ENCODE data around the gene SLC32A1.

Gene SLC32A1

DNA sequence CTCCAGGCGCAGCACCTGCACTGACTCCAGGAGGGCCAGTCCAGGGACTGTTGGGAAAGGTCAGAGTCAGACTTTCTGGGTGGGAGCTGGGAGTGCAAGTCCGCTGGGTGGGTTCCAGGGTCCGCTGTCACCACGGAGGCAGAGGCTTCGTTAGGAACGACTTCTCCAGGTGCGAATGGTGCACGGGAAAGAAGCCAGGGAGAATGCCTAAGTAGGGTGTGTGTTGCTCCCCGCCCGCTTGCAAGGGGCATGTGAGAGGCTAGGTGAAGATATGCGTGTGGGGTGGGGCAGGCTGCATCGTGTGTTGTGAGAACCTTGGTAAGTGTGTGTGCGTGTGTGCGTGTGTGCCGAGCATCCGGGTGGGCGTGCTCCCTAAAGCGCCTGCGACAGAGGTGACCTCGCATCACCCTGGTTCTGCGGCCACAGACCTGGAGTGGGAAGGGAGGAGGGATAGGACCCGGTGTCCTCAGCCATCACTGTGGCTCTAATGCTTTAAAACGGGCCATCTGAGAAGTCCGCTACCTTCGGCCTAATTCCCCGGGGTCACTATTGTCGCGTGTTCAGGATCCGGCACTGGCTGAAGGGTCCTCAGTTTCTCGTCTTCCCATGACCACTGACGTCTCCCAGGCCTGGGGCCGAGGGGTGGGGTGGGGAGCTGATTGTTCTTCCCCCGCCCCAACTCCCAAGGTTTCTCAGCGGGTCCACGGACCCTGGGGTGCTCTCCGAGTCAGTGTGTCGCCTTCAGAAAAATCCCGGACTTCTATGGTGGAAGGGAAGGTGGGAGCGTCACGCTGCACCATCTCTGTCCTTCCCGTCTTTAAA, 6.1 kb downstream of the SLC32A1 start:
- Histone ChIP-seq H3K27me3 (peaks cover 61% of the 10 kb centered on the region), H4K20me1 (peaks cover 52% of the 10 kb centered on the region), H3K36me3 (no peaks in the 10 kb centered on the region), H3K27ac (no peak overlapping the region), H3K4me1 (peaks cover 60% of the 10 kb centered on the region), H3K9me3 (peaks cover 12% of the 10 kb centered on the region), H3K4me3 (peak overlapping the region; percentile 65), H3K9ac (no peak overlapping the region), H3K4me2 (peak overlapping the region; percentile 97)
- no peak for TF ChIP-seq Cebpa-rat (IDR thresholded peaks at IDR 0.05)

DNA sequence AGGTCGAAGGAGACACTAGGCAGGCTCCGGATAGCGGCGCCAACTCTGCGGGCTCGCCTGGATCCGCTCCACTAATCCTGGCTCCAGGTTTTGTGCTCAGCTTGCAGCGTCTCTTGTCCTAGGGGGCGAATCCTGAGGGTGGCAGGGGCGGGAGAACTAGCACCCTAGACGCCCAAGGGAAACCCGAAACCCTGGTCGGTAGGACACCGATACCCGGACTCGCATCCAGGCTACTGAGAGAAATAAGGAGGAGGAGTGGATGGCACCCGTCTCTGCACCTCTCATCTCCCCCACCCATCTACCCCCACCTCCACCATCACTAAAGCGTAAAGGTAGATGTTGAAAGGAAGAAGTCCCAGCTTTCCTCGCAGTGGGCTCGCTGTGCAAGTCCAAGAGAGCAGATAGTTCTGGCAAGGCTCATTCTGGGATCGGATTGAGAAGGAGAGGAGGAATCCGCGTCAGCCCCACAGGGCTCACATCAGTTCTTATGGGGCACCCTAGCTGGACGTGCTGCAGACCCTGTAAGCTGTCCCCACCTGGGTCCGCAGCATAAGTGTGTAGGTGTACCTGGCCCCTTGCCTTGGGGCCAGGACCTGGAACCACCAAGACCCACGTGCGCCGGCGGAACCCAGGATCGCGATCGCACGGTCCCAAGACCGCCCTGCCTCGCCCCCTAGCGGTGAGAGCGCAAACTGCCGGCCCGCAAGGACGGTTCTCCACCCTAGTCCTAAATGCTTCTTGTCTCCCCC, 6.9 kb downstream of the SLC32A1 start:
- no peak for TF ChIP-seq Cebpa-rat (IDR thresholded peaks at IDR 0.05)
- peak overlapping the region; percentile 65 for H3K4me3 ChIP-seq
- peak overlapping the region; percentile 97 for H3K4me2 ChIP-seq
- no peaks in the 10 kb centered on the region for H3K36me3 ChIP-seq
- H3K27ac ChIP-seq, result peak overlapping the region; percentile 40; the same call in 1 of the 2 replicates
- H4K20me1 ChIP-seq, result peaks cover 45% of the 10 kb centered on the region
- H3K9me3 ChIP-seq, result peaks cover 12% of the 10 kb centered on the region
- H3K27me3 ChIP-seq, result peaks cover 53% of the 10 kb centered on the region
- peaks cover 52% of the 10 kb centered on the region for H3K4me1 ChIP-seq
- peak overlapping the region; percentile 47; the same call in 1 of the 2 replicates for H3K9ac ChIP-seq

DNA sequence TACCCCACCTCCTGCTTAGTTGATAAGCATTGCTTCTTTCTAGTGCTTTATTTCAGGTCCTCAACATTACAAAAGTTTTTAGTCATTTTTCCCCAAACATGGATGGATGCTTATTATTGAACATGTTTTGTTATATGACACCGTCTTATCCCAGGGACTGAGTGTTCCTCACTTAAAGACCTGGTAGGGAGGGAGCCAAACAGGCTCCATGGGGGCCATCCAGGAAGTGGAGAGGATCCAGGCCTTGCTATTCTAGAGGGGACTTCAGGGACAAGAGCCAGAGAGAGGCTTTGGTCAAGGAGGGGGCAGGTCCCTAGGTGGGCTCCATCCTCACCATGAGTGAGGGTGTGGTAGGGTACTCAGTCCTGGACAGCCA, 7.4 kb downstream of the SLC32A1 start:
- Histone ChIP-seq H3K36me3 (no peaks in the 10 kb centered on the region), H4K20me1 (peaks cover 39% of the 10 kb centered on the region), H3K27me3 (peaks cover 47% of the 10 kb centered on the region), H3K4me1 (peaks cover 46% of the 10 kb centered on the region), H3K9ac (no peak overlapping the region), H3K27ac (no peak overlapping the region), H3K4me3 (peak overlapping the region; percentile 65; the same call in 1 of the 2 replicates), H3K9me3 (peaks cover 12% of the 10 kb centered on the region), H3K4me2 (peak overlapping the region; percentile 97)
- TF ChIP-seq Cebpa-rat (IDR thresholded peaks at IDR 0.05), result no peak

DNA sequence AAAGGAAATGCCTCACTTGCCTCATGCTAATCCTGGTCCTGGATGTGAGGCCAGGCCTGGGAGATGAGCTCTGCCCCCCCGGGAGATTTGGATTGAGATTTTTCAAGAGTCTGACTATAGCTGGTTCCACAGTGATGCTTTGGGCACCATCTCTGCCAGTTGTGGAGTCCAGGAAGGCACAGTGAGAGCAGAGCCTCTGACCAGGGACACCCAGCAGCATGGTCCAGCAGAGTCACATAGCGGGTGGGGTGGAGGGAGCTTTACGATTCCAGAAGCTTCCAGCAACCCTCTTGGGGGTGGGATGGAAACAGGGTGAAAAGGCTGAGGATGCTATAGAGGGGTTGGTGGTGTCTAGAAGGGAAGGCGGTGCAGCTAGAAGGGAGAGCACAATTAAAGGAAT, 8.7 kb downstream of the SLC32A1 start:
- Histone ChIP-seq H3K27me3 (peaks cover 35% of the 10 kb centered on the region), H3K4me1 (peaks cover 34% of the 10 kb centered on the region)

DNA sequence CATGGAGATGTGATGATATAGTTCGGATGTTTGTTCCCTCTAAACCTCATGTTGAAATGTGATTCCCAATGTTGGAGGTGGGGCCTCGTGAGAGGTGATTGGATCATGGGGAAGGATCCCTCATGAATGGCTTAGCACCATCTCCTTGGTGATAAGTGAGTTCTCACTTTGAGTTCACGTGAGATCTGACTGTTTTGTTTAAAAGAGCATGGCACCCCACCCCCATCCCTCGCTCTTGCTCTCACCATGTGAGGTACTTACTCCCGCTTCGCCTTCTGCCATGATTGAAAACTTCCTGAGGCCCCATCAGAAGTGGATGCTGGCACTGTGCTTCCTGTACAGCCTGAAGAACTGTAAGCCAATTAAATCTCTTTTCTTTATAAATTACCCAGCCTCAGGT, 10.9 kb downstream of the SLC32A1 start:
- TF ChIP-seq Cebpa-rat (IDR thresholded peaks at IDR 0.05), result no peak
- peaks cover 13% of the 10 kb centered on the region for H3K27me3 ChIP-seq
- H3K36me3 ChIP-seq, result no peaks in the 10 kb centered on the region

More for the DNA sequence above, 8.7 kb downstream of the SLC32A1 start:
- peaks cover 26% of the 10 kb centered on the region for H4K20me1 ChIP-seq
- TF ChIP-seq Cebpa-rat (IDR thresholded peaks at IDR 0.05), result no peak
- no peak overlapping the region for H3K9ac ChIP-seq
- H3K4me3 ChIP-seq, result no peak overlapping the region
- no peak overlapping the region for H3K27ac ChIP-seq
- no peaks in the 10 kb centered on the region for H3K36me3 ChIP-seq
- H3K4me2 ChIP-seq, result no peak overlapping the region
- peaks cover 3% of the 10 kb centered on the region for H3K9me3 ChIP-seq

DNA sequence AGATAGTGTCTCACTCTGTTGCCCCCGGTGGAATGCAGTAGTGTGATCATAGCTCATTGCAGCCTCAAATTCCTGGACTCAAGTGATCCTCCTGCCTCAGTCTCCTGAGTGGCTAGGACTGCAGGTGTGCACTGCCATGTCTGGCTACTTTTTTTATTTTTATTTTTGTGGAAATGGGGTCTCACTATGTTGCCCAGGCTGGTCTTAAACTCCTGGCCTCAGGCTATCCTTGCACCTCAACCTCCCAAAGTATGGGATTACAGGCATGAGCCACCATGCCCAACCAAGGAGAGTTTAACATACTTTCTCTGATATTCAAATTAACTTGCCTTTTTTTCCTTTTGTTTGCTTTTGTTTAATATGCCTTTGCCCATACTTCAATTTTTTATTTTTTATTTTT, 13.6 kb downstream of the SLC32A1 start:
- Histone ChIP-seq H3K27me3 (peaks cover 4% of the 10 kb centered on the region; the same call in 1 of the 2 replicates), H4K20me1 (no peaks in the 10 kb centered on the region), H3K4me3 (no peak overlapping the region), H3K4me1 (no peaks in the 10 kb centered on the region), H3K4me2 (no peak overlapping the region), H3K9ac (no peak overlapping the region), H3K9me3 (no peaks in the 10 kb centered on the region), H3K36me3 (no peaks in the 10 kb centered on the region), H3K27ac (no peak overlapping the region)
- no peak for TF ChIP-seq Cebpa-rat (IDR thresholded peaks at IDR 0.05)

More for the DNA sequence above, 10.9 kb downstream of the SLC32A1 start:
- H4K20me1 ChIP-seq, result peaks cover 6% of the 10 kb centered on the region
- H3K27ac ChIP-seq, result no peak overlapping the region
- no peaks in the 10 kb centered on the region for H3K9me3 ChIP-seq
- no peak overlapping the region for H3K9ac ChIP-seq
- H3K4me3 ChIP-seq, result no peak overlapping the region
- peaks cover 12% of the 10 kb centered on the region for H3K4me1 ChIP-seq
- no peak overlapping the region for H3K4me2 ChIP-seq

DNA sequence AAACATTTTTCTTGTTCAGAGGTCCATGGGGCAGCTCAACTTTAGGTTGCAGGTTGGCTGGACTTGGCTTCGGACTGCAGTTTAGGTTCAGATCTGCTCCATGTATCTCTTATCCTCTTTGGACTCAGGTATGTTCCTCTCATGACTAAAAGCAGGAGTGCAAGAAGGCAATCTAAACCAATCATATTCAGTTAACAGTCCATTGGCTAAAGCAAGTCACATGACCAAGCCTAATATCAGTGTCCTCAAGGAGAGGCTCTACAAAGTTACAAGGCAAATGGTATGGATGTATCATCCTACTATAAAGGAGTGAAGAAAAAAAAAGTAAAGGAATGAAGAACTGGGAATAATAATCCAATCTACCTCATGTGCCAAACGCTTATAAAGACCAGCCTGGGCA, 21.5 kb downstream of the SLC32A1 start:
- H3K4me3 ChIP-seq, result no peak overlapping the region
- 0 out of 2 replicates have a peak, but pooled peaks cover 4% of the 10 kb centered on the region for H3K27me3 ChIP-seq
- H4K20me1 ChIP-seq, result peaks cover 17% of the 10 kb centered on the region
- H3K36me3 ChIP-seq, result no peaks in the 10 kb centered on the region; the same call in 1 of the 2 replicates
- TF ChIP-seq Cebpa-rat (IDR thresholded peaks at IDR 0.05), result no peak
- H3K27ac ChIP-seq, result no peak overlapping the region
- H3K4me2 ChIP-seq, result no peak overlapping the region
- H3K4me1 ChIP-seq, result peaks cover 23% of the 10 kb centered on the region
- H3K9ac ChIP-seq, result no peak overlapping the region
- H3K9me3 ChIP-seq, result no peaks in the 10 kb centered on the region

DNA sequence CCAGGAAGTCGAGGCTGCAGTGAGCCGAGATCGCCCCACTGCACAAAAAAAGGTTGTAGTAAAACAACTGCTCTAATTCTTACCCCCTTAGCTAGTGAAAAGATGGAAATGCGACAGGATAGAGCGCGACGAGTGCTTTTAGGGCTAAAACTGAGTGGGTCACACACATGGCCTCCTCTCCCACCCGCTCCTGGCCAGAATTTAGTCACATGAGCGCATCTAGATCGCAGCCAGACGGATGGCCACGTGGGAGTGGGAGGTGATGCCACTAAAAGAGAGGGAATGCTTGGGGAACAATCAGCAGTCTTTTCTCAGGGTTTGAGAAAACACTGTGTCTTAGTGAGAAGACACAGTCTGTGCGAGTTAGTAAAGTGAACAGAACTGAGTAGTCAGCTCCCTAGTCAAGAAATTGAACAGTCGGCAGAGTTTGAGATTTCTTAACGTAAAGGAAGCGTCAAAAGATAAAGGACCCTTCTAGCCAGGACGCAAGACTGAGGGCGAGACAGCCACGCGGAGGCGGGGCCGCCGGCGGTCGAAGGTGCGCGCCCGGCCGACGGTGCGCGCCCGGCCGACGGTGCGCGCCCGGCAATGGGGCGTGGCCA, 23.3 kb downstream of the SLC32A1 start:
- no peaks in the 10 kb centered on the region for H3K9me3 ChIP-seq
- H3K27me3 ChIP-seq, result no peaks in the 10 kb centered on the region
- H3K36me3 ChIP-seq, result peaks cover 12% of the 10 kb centered on the region
- no peak for TF ChIP-seq Cebpa-rat (IDR thresholded peaks at IDR 0.05)
- H3K4me1 ChIP-seq, result peaks cover 23% of the 10 kb centered on the region
- peak overlapping the region; percentile 93 for H3K4me3 ChIP-seq
- H3K27ac ChIP-seq, result no peak overlapping the region
- H3K9ac ChIP-seq, result peak overlapping the region; percentile 71
- peaks cover 29% of the 10 kb centered on the region for H4K20me1 ChIP-seq
- peak overlapping the region; percentile 93 for H3K4me2 ChIP-seq

DNA sequence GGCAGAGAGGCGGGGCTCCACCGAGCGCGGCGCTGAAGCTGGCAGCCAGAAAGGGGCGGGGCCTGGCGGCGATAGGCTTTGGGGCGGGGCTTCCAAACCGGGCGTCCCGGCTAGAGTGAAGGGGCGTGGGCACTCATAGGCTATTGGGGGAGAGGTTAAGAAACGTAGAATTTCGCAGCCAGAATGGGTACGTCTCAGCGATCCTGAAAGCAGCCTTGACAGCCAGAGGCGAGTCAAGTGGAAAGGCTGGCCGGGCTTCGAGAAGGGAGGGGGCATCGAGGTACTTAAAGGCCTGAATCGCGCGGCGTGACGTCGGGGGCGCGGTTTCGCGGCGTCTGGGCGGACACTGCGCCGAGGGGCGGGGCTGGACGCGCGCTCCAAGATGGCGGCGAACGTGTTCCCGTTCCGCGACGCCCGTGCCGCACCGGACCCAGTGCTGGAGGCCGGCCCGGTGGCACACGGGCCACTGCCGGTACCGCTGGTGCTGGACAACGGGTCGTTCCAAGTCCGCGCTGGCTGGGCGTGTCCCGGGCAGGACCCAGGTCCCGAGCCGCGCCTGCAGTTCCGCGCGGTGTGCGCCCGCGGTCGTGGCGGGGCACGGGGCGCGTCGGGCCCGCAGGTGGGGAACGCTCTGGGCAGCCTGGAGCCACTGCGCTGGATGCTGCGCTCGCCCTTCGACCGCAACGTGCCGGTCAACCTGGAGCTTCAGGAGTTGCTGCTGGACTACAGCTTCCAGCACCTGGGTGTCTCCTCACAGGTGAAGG, 24.0 kb downstream of the SLC32A1 start, which contains the start of gene ACTR5:
Gene ACTR5 (plus strand): TSS at position 364 of the 764 bp plus-strand sequence. CDS start 19 bp downstream, at position 383.
- Histone ChIP-seq H3K9ac (peak within 1 kb of the TSS; percentile 85), H3K4me3 (peak within 1 kb of the TSS; percentile 93)
- no peak for TF ChIP-seq Cebpa-rat (IDR thresholded peaks at IDR 0.05)

More for the DNA sequence above, 24.0 kb downstream of the SLC32A1 start, which contains the start of gene ACTR5:
- Histone ChIP-seq H3K27ac (peak within 1 kb of the TSS; percentile 81), H3K36me3 (peaks cover 19% of the 10 kb centered on the region), H3K4me1 (peaks cover 23% of the 10 kb centered on the region), H4K20me1 (peaks cover 29% of the 10 kb centered on the region), H3K9me3 (no peaks in the 10 kb centered on the region), H3K4me2 (peak within 1 kb of the TSS; percentile 93), H3K27me3 (no peaks in the 10 kb centered on the region)

Measured in BLaER1 (cell line).